HPDE6-E6E7 (cell line): ENCODE measurements around the gene DHRS13.
"Not testable (repeated sequence)": the region's sequence is repeated elsewhere in the genome, so short reads cannot be mapped to it uniquely, and the experiment has no call there.

ENCODE experiments used
- DNase-seq: peaks from one replicate; pipeline ENCODE4 v3.0.0; 2011; ENCODE audit warnings: missing footprints; ENCODE audit errors: extremely low spot score

DHRS13 gene

GRCh38 chr17:28882154-28882895 lies 20.6 kb downstream of the DHRS13 start:
- DNase-seq: no peak

- no peak for DNase-seq
Measured at GRCh38 chr17:28881533-28882056, 21.3 kb downstream of the DHRS13 start.

- no peak for DNase-seq
Measured at GRCh38 chr17:28880572-28880945, 22.3 kb downstream of the DHRS13 start.

GRCh38 chr17:28879886-28880571 lies 22.9 kb downstream of the DHRS13 start:
- no peak for DNase-seq

- peak; percentile 82 for DNase-seq
Measured at GRCh38 chr17:28878981-28879380, 23.9 kb downstream of the DHRS13 start.

GRCh38 chr17:28878158-28878910 lies 24.5 kb downstream of the DHRS13 start:
- no peak for DNase-seq

- DNase-seq: not testable (repeated sequence)
Measured at GRCh38 chr17:28877150-28877711, 25.6 kb downstream of the DHRS13 start.

- DNase-seq: no peak
Measured at GRCh38 chr17:28875848-28876550, 26.9 kb downstream of the DHRS13 start.

- DNase-seq: no peak
Measured at GRCh38 chr17:28874750-28875149, 28.1 kb downstream of the DHRS13 start.

- DNase-seq: no peak
Measured at GRCh38 chr17:28873839-28874238, 29.0 kb downstream of the DHRS13 start.

GRCh38 chr17:28871056-28871579 lies 31.8 kb downstream of the DHRS13 start:
- DNase-seq: no peak

GRCh38 chr17:28867276-28867675 lies 35.6 kb downstream of the DHRS13 start:
- DNase-seq: no peak

GRCh38 chr17:28865946-28866752 lies 36.7 kb downstream of the DHRS13 start:
- DNase-seq: peak; percentile 83

- no peak for DNase-seq
Measured at GRCh38 chr17:28864991-28865849, 37.7 kb downstream of the DHRS13 start.

GRCh38 chr17:28863953-28864352 lies 38.9 kb downstream of the DHRS13 start:
- no peak for DNase-seq

GRCh38 chr17:28862561-28862960 lies 40.3 kb downstream of the DHRS13 start:
- no peak for DNase-seq

- DNase-seq: no peak
Measured at GRCh38 chr17:28861393-28862203, 41.3 kb downstream of the DHRS13 start.

- DNase-seq: no peak
Measured at GRCh38 chr17:28860363-28860808, 42.5 kb downstream of the DHRS13 start.
